HG03457 (cell line): ENCODE measurements around the gene PDXDC1.
"Not testable (repeated sequence)": the region's sequence is repeated elsewhere in the genome, so short reads cannot be mapped to it uniquely, and the experiment has no call there.

Source experiments
- ATAC-seq: cut with Tn5 transposase; IDR thresholded peaks from one replicate; pipeline ENCODE4 v1.9.1; 2021; ENCODE audit warnings: moderate number of reproducible peaks; ENCODE audit not compliant: unreplicated experiment

PDXDC1 gene

DNA sequence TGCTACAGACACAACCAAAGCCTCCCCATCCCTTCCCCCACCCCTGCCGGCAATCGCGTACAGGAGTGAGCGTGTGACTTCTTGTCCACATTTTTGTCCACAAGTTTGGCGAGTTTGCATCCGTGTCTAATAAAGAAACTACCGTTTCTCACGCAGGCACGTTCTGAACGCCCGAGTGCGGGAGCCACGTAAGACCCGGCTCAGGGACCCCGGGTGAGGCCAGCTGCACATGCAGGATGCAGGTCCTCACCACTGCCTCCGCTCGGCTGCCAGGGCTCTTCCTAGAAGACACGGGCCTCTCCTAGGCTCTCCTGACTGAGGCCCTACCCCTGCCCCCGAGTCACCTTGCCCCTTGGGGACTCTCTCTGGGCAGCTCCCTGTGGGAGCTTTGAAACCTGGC lies 174.0 kb downstream of the PDXDC1 start:
- ATAC-seq = not testable (repeated sequence)

DNA sequence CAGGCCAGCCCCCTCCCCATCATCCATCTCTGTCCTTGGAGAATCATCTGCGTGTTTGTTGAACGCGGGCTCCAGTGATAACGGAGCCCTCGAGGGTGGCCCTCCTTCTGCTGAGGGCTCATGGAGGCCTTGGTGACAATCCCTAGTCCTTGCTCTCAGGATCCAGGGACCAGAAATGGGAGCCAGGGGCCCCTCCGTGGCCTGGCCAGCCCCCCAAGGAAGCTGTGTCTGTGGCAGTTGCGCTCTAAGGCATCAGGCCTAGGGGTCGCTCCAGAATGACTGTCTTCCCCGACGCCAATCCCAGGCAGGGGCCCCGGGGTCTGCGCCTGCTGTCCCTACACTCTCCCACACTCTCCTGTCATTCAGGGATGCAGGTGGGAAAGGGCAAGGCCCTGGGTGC lies 174.4 kb downstream of the PDXDC1 start:
- ATAC-seq = not testable (repeated sequence)

DNA sequence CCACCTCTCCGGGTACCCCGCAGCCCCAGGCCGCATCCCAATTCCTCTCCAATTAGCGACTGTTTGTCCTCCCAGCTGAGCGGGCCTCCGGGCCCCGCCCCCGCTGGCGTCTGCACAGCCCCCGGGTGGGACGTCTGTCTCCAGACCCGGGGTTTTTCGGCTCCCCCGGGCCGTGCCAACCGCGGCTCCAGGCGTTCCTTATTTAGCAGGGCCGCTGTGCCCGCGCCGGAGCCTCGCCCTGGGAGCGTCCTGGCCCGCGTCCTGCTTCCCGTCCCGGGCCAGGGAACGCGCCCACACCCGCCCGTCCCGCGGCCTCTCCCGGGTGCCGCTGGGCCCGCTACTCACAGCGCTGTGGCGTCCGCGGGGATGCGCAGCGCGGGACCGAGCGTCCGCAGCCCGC lies 179.2 kb downstream of the PDXDC1 start:
- ATAC-seq = not testable (repeated sequence)

DNA sequence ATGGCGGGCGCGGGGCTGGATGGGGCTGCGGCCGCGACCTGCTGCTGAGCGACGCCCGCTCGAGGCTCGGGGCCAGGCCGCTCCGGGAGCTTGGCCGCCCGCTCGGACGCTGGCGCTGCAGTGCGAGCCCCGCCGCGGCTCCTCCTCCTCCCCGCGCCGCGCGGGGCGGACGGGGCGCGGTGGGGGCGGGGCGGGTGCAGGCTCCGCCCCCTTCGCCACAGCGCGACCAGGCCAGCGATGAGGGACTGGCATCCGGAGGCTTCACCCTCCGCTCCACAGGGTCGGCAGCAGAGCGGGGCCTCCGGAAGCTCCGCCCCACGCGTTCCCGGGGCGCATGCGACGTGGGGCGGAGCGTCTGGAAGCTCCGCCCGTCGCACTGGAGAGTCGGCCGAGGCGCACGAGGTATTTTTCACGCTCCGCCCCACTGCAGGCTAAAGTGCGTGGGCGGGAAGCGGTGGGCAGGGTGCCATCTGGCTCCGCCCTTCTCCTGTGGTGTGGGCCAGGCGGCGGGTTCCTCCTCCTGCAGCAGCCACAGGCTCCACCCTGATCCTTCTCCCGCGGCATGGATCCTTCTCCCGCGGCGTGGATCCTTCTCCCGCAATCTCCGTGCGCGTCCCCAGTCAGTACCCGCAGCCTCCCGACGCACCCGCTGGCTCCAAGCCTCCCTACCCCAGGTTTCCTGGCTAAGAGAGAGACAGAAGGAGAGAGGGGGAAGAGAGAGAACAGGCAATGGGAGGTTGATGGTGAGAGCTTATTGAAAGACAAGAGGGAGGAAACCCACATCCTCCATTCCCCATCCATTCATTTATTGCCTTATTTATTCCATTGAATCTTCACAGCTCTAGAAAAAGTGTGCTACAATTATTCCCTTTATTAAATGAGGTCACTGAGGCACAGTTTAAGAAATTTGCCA lies 180.1 kb downstream of the PDXDC1 start:
- not testable (repeated sequence) for ATAC-seq

DNA sequence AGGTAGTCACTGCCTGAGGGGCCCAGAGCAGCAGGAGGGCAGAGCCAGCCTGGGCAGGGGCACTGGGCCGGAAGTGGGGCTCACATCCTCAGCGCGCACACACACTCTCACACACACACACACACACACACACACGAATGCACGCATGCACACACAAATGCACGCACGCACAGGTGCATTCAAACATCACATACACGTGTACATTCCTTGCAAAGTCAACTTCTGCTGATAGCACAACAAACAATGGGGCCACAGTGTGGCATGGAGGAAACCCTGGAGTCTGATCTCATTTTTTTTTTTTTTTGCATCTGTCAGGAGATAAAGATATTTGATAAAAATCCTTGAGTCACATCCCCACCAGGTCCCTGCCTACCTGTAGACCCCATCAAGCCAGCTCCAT lies 182.8 kb downstream of the PDXDC1 start:
- ATAC-seq = not testable (repeated sequence)

DNA sequence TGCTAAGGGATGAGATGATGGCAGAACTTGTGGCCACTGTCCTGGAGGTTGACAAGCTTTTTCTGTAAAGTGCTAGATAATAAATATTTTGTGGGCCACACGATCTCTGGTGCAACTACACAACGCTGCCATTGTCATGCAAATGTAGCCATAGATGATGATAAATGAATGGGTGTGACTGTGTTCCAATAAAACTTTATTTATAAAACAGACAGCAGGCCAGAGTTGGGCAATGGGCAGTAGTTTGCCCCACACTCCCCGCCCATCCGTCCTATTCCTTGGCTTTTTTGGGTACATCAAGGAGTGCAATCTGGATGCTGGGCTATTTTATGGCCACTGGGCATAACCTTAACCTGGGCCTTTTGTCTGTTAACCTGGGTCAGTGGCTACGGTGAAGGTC lies 184.8 kb downstream of the PDXDC1 start:
- ATAC-seq = not testable (repeated sequence)

DNA sequence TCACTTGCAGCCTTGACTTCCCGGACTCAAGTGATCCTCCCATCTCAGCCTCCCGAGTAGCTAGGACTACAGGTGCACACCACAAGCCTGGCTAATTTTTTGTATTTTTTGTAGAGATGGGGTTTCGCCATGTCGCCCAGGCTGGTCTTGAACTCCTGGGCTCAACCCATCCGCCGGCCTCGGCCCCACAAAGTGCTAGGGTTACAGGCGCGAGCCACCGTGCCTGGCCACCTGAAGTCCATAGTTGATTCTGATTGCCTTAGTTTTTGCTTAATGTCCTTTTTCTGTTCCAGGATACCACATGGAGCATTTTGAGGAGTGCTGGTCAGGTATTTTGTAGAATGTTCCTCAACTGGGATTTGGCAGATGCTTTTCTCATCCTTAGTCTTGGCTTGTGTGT lies 185.7 kb downstream of the PDXDC1 start:
- not testable (repeated sequence) for ATAC-seq

DNA sequence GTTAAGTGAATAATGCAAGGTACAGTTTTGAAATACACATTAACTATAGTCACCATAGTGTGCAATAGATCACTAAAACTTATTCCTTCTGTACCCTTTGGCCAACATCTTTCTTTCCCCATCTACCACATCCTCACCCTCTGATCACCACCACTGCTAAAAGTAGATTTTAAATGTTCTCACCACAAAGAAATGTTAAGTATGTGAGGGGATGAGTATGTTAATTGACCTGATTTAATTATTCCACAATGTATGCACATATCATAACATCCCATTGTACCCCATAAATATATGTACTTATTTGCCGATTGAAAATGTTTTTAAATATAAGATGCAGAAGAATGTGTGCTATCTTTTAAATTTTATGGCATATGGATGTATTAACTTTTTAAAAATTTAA lies 188.2 kb downstream of the PDXDC1 start:
- ATAC-seq = not testable (repeated sequence)

DNA sequence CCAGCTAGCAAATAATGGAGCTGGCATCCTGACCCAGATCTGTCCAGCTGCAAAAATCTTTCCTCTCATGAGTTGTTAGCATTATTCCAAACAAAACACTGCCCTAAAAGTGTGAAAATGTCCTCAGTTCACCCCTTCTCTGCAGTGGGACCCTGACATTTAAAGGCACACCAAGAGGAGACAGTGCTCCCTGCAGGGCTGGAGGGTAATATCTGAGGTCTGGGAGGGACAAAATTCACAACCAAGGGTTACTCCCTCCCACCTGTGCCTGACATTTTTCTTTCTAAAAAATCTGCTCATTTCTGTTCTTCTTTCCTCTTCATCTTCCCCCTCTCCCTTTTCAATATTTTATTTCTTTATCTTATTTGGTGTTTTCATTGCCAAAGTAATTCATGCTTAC lies 191.4 kb downstream of the PDXDC1 start:
- ATAC-seq = not testable (repeated sequence)

DNA sequence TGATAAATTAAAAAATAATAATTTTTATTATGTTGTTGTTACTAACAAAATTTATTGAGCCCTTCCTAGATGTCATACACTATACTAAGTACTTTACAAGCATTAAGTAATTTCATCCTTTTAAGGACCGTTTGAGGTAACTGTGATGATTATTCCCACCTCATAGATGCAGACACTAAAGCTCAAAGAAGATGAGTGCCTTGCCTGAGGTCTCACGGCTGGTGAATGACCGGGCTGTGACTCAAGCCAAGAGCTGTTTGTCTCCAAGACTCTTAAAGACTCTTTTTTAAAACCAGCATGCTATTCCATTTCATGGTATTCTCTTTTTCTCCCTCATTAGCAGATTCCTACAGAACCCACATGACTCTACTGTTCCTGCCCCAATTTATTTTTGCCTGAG lies 193.5 kb downstream of the PDXDC1 start:
- ATAC-seq = not testable (repeated sequence)

DNA sequence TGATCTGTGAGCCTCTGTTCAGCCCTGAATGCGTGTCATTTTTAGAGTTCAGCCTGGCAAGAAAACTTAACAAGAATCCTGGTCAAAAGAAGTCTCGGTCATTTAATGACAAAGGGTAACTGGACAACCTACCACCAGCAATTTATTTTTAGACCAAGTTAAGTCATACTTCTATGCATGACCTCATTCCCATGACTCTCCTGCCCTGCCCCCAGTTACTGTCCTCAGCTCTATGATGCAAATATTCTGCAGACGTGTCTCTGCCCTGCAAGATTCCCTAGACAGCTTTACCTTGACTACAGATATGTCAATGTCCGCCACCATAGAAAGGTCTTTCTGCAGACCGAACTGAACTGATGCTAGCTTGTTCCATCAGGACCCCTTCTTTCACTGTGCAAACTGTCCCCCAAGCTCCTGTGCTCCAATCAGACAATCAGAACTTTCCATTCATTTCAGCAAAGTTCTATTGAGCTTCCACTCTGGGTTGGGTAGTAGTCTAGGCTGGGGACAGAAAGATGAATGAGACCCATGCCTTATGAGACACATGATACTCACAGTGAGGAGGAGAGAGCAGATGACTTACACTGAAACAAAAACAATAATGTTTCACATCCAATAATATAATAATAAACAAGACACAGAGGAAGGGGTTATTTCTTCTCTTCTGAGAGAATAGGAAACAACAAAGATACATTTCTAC lies 194.3 kb downstream of the PDXDC1 start:
- not testable (repeated sequence) for ATAC-seq

DNA sequence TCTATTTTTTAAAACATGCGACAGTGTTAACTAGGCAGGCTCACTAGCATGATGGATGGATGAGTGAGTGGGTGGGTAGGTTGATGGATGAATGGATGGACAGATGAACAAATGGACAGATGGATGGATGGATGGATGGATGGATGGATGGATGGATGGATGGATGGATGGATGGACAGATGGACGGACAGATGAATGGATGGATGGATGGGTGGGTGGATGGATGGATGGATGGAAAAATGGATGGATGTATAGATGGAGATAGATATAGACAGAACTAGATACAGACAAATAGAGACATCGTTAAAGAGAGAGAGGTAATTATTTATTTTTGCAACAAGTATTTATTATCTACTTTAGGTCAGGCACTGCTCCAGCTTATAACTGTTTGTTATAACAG lies 205.1 kb downstream of the PDXDC1 start:
- not testable (repeated sequence) for ATAC-seq

DNA sequence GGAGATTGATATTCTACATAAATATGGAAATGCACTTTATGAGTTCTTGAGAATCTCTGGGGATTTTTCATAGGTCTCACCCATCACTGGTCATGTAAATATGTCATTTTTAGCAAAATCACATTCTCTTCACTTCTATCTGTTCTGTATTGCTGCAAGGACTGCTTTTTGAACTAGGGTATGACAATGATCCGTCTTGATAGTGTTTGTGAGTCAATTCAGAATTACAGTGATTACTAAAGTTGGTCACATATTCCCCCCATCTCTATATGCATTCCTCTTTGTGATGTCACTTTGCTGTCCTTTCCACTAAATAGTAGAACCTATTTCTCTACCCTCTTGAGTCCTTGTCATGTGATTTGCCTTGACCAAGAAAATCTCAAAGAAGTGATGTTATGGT lies 206.1 kb downstream of the PDXDC1 start:
- not testable (repeated sequence) for ATAC-seq

DNA sequence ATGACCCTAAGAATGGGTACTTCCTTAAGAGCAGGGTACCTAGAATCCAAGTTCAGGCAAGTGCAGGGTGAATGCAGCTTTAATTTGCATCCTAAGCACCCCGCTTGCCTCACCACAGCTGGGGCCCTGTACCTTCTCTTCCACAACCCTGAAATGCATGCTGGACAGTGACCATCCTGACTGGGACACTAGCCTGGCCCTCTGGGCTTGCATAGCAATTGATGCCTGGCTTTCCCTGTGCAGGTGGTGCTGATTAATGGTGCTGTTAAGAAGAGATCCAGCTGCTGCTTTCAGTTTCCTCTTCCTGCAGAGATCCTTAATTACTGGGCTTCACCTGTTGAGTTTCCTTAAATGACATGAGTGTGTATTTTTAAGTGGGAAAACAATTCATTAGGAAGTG lies 209.2 kb downstream of the PDXDC1 start:
- ATAC-seq = not testable (repeated sequence)
